Measurements from ENCODE around the gene OR2V2.
"Not testable (repeated sequence)": the region's sequence is repeated elsewhere in the genome, so short reads cannot be mapped to it uniquely, and the experiment has no call there.

Gene OR2V2

GRCh38 chr5:181170996-181171395 lies 23.6 kb downstream of the OR2V2 start:
- no peak for DNase-seq

- no peak for DNase-seq
Measured at GRCh38 chr5:181171782-181172181, 24.4 kb downstream of the OR2V2 start.

GRCh38 chr5:181173027-181173419 lies 25.6 kb downstream of the OR2V2 start:
- no peak for DNase-seq

- DNase-seq: no peak
Measured at GRCh38 chr5:181173420-181174342, 26.3 kb downstream of the OR2V2 start.

- no peak for DNase-seq
Measured at GRCh38 chr5:181176254-181176952, 29.0 kb downstream of the OR2V2 start.

- not testable (repeated sequence) for DNase-seq
Measured at GRCh38 chr5:181177559-181177958, 30.2 kb downstream of the OR2V2 start.

GRCh38 chr5:181181650-181182565 lies 34.5 kb downstream of the OR2V2 start:
- DNase-seq: no peak

GRCh38 chr5:181182651-181183050 lies 35.3 kb downstream of the OR2V2 start:
- DNase-seq: no peak

- no peak for DNase-seq
Measured at GRCh38 chr5:181184845-181185216, 37.4 kb downstream of the OR2V2 start.

GRCh38 chr5:181185560-181185959 lies 38.2 kb downstream of the OR2V2 start:
- no peak for DNase-seq

GRCh38 chr5:181186022-181186421 lies 38.6 kb downstream of the OR2V2 start:
- no peak for DNase-seq

- DNase-seq: no peak
Measured at GRCh38 chr5:181186986-181187499, 39.7 kb downstream of the OR2V2 start.

GRCh38 chr5:181187500-181188213 lies 40.3 kb downstream of the OR2V2 start:
- no peak for DNase-seq

GRCh38 chr5:181188700-181189362 lies 41.4 kb downstream of the OR2V2 start:
- DNase-seq: no peak

- DNase-seq: no peak
Measured at GRCh38 chr5:181189363-181189961, 42.1 kb downstream of the OR2V2 start.

GRCh38 chr5:181189962-181190710 lies 42.8 kb downstream of the OR2V2 start:
- DNase-seq: no peak

- DNase-seq: no peak
Measured at GRCh38 chr5:181190711-181191525, 43.5 kb downstream of the OR2V2 start.

- DNase-seq: no peak
Measured at GRCh38 chr5:181191526-181192336, 44.3 kb downstream of the OR2V2 start.

Data from NCI-H187 treated with DMSO at 0.1 percent for 48 hours (cell line).